ENCODE data around the gene ATMIN. TPM values are rescaled to one million over a fixed set of nuclear protein-coding genes. Genes with fewer than 3 reads are reported as not detected.

The ATMIN gene
- total and polyA plus RNA-seq, 4 donors: 41.1 to 64.6 (median 58.0) TPM

DNA sequence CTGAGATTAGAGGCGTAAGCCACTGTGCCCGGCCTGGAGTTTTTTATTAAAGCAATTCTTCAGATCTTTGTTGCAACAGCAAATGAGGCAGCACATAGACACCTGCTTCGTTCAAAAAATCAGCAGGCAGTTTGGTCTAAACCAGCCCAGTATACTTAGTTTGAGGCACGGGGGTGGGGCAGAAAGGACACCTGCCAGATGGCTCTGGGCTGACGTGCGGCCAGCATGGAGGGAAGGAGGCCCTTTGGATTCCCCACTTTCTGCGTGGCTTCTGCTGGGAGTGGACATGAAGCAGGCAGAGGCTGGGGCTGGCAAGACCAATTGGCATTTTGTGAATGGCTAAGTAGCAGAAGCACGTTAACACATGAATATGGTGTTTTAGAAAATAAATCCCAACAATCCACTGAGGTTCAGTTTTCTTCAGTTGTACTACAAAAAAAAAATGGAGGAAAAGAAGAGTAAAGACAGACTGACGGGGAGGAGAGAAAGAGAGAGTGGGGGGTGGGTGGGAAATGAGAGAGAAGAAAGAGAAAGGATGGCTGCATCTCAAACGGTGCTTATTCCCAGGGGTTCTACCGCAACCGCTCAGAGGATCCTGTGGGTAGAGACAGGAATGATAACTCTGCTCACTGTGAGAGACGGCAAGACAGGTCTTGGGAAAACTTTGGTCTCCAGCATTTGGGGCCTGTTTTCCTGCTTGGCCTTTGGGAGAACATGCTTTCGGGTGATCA, 25.1 kb downstream of the ATMIN start:
- H3K4me3 ChIP-seq (ENCODE audit: low read depth, low read length): no peak overlapping the region
- H3K27ac ChIP-seq (ENCODE audit: low read depth, low read length): no peak overlapping the region
- H3K4me1 ChIP-seq (ENCODE audit: control insufficient read depth, insufficient read depth, low read length): no peaks in the 10 kb centered on the region
- no peaks in the 10 kb centered on the region for H3K9me3 ChIP-seq (ENCODE audit: control insufficient read depth, insufficient read depth, low read length)
- WGBS (ENCODE audit: insufficient coverage): 69% methylated on average over 12 of the region's 14 CpGs
- DNase-seq (ENCODE audit: low read depth in 4 of 6, low spot score in 6 of 6): no peak
- peaks cover 20% of the 10 kb centered on the region for H3K36me3 ChIP-seq (ENCODE audit: control insufficient read depth, insufficient read depth, low read length)
- no peaks in the 10 kb centered on the region for H3K27me3 ChIP-seq (ENCODE audit: control insufficient read depth, insufficient read depth, low read length)

DNA sequence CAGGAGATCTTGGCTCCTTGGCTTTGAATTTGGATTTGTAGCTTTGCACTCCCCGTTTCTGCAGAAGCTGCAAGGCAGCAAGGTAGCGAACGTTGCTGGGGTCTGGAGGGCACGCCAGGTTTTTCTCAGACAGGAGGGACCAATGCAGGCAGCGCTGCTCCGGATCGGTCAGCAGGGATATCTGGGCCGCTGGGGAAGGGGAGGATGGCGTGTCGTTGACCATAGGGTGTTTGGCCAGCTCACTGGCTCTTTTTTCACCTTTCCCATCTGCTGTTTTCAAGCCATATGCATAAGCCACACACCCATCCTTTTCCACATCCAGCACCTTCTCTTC, 25.6 kb downstream of the ATMIN start:
- Histone ChIP-seq H3K36me3 (ENCODE audit: control insufficient read depth, insufficient read depth, low read length) (peaks cover 20% of the 10 kb centered on the region), H3K27ac (ENCODE audit: low read depth, low read length) (no peak overlapping the region), H3K4me1 (ENCODE audit: control insufficient read depth, insufficient read depth, low read length) (no peaks in the 10 kb centered on the region), H3K9me3 (ENCODE audit: control insufficient read depth, insufficient read depth, low read length) (no peaks in the 10 kb centered on the region), H3K27me3 (ENCODE audit: control insufficient read depth, insufficient read depth, low read length) (no peaks in the 10 kb centered on the region), H3K4me3 (ENCODE audit: low read depth, low read length) (no peak overlapping the region)
- no peak for DNase-seq (ENCODE audit: low read depth in 4 of 6, low spot score in 6 of 6)
- 74% methylated on average over 7 of the region's 10 CpGs for WGBS (ENCODE audit: insufficient coverage)

GRCh38 chr16:81061871-81062608, 26.4 kb downstream of the ATMIN start:
- Histone ChIP-seq H3K9me3 (ENCODE audit: control insufficient read depth, insufficient read depth, low read length) (no peaks in the 10 kb centered on the region), H3K4me1 (ENCODE audit: control insufficient read depth, insufficient read depth, low read length) (no peaks in the 10 kb centered on the region), H3K27ac (ENCODE audit: low read depth, low read length) (no peak overlapping the region), H3K4me3 (ENCODE audit: low read depth, low read length) (no peak overlapping the region), H3K36me3 (ENCODE audit: control insufficient read depth, insufficient read depth, low read length) (peaks cover 20% of the 10 kb centered on the region), H3K27me3 (ENCODE audit: control insufficient read depth, insufficient read depth, low read length) (no peaks in the 10 kb centered on the region)
- 53% methylated on average over 5 of the region's 10 CpGs for WGBS (ENCODE audit: insufficient coverage)
- no peak for DNase-seq (ENCODE audit: low read depth in 4 of 6, low spot score in 6 of 6)

DNA sequence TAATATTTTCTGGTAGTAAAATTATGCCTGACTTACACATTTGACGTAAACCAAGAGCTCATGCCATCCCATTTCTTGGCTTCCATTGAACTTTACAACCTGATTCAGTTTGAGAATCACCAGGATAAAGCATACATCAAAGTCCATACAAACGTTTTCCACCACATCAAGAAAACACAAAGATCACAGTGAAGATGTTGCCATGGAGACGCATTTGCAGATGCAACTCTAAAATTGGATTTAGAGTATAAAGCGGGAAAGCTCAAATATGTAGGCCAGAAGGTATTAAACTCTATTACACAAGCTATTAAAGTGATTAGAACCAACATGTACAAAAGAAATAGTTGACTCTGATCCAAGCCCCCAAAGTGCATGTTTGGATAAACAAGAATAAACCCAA, 31.0 kb downstream of the ATMIN start:
- no CpG with 5 or more reads among the region's 4 CpGs for WGBS (ENCODE audit: insufficient coverage)
- Histone ChIP-seq H3K4me1 (ENCODE audit: control insufficient read depth, insufficient read depth, low read length) (no peaks in the 10 kb centered on the region), H3K36me3 (ENCODE audit: control insufficient read depth, insufficient read depth, low read length) (peaks cover 2% of the 10 kb centered on the region), H3K27me3 (ENCODE audit: control insufficient read depth, insufficient read depth, low read length) (no peaks in the 10 kb centered on the region), H3K9me3 (ENCODE audit: control insufficient read depth, insufficient read depth, low read length) (no peaks in the 10 kb centered on the region), H3K4me3 (ENCODE audit: low read depth, low read length) (no peak overlapping the region), H3K27ac (ENCODE audit: low read depth, low read length) (no peak overlapping the region)
- peak in 2 of 6 donors; percentile 69 to 73 for DNase-seq (ENCODE audit: low read depth in 4 of 6, low spot score in 6 of 6)

- no CpG with 5 or more reads among the region's 1 CpG for WGBS (ENCODE audit: insufficient coverage)
- Histone ChIP-seq H3K4me3 (ENCODE audit: low read depth, low read length) (no peak overlapping the region), H3K9me3 (ENCODE audit: control insufficient read depth, insufficient read depth, low read length) (no peaks in the 10 kb centered on the region), H3K27ac (ENCODE audit: low read depth, low read length) (no peak overlapping the region), H3K4me1 (ENCODE audit: control insufficient read depth, insufficient read depth, low read length) (no peaks in the 10 kb centered on the region), H3K36me3 (ENCODE audit: control insufficient read depth, insufficient read depth, low read length) (no peaks in the 10 kb centered on the region), H3K27me3 (ENCODE audit: control insufficient read depth, insufficient read depth, low read length) (no peaks in the 10 kb centered on the region)
- DNase-seq (ENCODE audit: low read depth in 4 of 6, low spot score in 6 of 6): peak in 1 of 6 donors; percentile 40
These were observed 31.5 kb downstream of the ATMIN start for GRCh38 chr16:81067166-81067565.

DNA sequence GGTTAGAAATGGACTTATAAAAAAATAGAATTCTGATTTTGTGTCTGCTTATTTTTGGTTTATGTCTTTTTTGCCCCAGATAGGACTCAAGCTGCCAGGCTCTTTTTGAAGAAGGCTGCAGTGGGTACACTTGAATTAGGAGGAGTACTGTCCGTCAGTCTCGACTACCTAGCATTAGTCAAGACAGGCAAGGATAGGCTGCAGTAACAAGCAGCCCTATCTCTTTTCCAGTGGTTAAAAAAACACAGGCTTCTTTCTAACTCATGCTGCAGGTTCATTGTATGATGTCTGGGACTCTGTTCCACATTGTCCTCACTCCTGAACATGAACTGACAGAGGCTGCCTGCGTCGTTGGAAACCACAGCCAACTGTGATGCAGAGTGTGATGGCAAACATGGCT, 33.4 kb downstream of the ATMIN start:
- DNase-seq (ENCODE audit: low read depth in 4 of 6, low spot score in 6 of 6): no peak
- Histone ChIP-seq H3K9me3 (ENCODE audit: control insufficient read depth, insufficient read depth, low read length) (no peaks in the 10 kb centered on the region), H3K27ac (ENCODE audit: low read depth, low read length) (no peak overlapping the region), H3K36me3 (ENCODE audit: control insufficient read depth, insufficient read depth, low read length) (no peaks in the 10 kb centered on the region), H3K4me3 (ENCODE audit: low read depth, low read length) (no peak overlapping the region), H3K27me3 (ENCODE audit: control insufficient read depth, insufficient read depth, low read length) (no peaks in the 10 kb centered on the region), H3K4me1 (ENCODE audit: control insufficient read depth, insufficient read depth, low read length) (no peaks in the 10 kb centered on the region)
- WGBS (ENCODE audit: insufficient coverage): 95% methylated on average over 2 of the region's 4 CpGs

DNA sequence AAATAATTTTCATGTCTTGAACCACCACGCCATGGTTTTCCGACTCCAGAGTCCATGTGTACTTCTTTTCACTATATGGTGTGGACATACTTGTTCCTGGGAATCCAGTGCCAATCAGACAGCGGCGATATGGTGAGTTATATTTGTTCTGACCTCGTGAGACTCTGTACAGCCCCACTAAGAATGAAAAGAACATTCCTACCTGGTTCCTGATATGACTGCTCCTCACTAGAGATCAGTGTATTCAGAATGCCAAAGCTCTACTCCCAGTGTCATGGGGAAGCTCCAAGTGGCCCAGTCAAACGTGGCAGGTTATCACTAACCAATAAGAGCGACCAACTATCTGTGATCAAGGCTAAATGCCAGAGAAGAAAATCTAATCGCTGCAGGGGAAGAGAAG, 35.3 kb downstream of the ATMIN start:
- 94% methylated on average over 3 of the region's 8 CpGs for WGBS (ENCODE audit: insufficient coverage)
- no peaks in the 10 kb centered on the region for H3K27me3 ChIP-seq (ENCODE audit: control insufficient read depth, insufficient read depth, low read length)
- no peak for DNase-seq (ENCODE audit: low read depth in 4 of 6, low spot score in 6 of 6)

GRCh38 chr16:81071805-81072204, 36.2 kb downstream of the ATMIN start:
- 78% methylated on average over 2 of the region's 4 CpGs for WGBS (ENCODE audit: insufficient coverage)

More for the DNA sequence above, 35.3 kb downstream of the ATMIN start:
- no peaks in the 10 kb centered on the region for H3K36me3 ChIP-seq (ENCODE audit: control insufficient read depth, insufficient read depth, low read length)
- no peak overlapping the region for H3K27ac ChIP-seq (ENCODE audit: low read depth, low read length)
- no peak overlapping the region for H3K4me3 ChIP-seq (ENCODE audit: low read depth, low read length)
- no peaks in the 10 kb centered on the region for H3K4me1 ChIP-seq (ENCODE audit: control insufficient read depth, insufficient read depth, low read length)
- H3K9me3 ChIP-seq (ENCODE audit: control insufficient read depth, insufficient read depth, low read length): no peaks in the 10 kb centered on the region

DNA sequence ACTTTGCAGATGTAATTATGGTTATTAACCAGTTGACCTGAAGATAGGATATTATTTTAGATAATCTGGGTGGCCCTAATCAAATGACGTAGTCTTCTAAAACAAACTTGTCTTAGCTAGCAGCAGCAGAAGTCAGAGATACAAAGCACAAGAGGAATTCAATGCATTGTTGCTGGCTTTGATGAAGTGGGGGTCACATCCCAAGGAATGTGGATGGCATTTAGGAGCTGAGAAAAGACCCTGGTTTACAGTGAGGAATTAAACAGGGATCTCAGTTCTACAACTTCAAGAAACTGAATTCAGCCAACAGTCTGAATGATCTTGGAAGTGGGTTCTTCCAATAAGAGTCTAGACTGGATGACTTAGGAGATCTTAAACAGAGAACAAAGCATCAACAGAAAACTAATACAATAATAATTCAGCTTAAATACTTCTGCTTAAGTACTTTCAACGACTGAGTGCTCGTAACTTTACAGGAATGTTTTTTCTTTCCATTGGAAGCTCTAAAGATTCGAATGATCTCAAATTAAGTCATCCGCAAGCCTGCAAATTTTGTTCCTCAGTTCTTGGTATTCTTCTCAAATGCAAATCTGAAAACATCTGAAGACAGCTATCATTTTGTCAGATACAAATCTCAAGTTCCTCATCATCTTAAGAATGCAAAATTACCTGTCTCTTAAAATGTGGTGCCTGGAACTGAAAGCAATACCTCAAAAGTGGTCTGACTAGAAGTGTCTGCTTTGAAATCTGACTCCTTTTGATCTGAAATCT, 38.1 kb downstream of the ATMIN start:
- no peak for DNase-seq (ENCODE audit: low read depth in 4 of 6, low spot score in 6 of 6)
- no peaks in the 10 kb centered on the region for H3K27me3 ChIP-seq (ENCODE audit: control insufficient read depth, insufficient read depth, low read length)
- no peaks in the 10 kb centered on the region for H3K9me3 ChIP-seq (ENCODE audit: control insufficient read depth, insufficient read depth, low read length)
- H3K4me3 ChIP-seq (ENCODE audit: low read depth, low read length): no peak overlapping the region
- H3K36me3 ChIP-seq (ENCODE audit: control insufficient read depth, insufficient read depth, low read length): no peaks in the 10 kb centered on the region
- no peak overlapping the region for H3K27ac ChIP-seq (ENCODE audit: low read depth, low read length)
- 78% methylated on average over 5 of the region's 5 CpGs for WGBS (ENCODE audit: insufficient coverage)
- peaks cover 9% of the 10 kb centered on the region for H3K4me1 ChIP-seq (ENCODE audit: control insufficient read depth, insufficient read depth, low read length)

More at GRCh38 chr16:81071805-81072204, 36.2 kb downstream of the ATMIN start:
- Histone ChIP-seq H3K27me3 (ENCODE audit: control insufficient read depth, insufficient read depth, low read length) (no peaks in the 10 kb centered on the region), H3K27ac (ENCODE audit: low read depth, low read length) (no peak overlapping the region), H3K4me1 (ENCODE audit: control insufficient read depth, insufficient read depth, low read length) (no peaks in the 10 kb centered on the region), H3K36me3 (ENCODE audit: control insufficient read depth, insufficient read depth, low read length) (no peaks in the 10 kb centered on the region), H3K9me3 (ENCODE audit: control insufficient read depth, insufficient read depth, low read length) (no peaks in the 10 kb centered on the region), H3K4me3 (ENCODE audit: low read depth, low read length) (no peak overlapping the region)
- DNase-seq (ENCODE audit: low read depth in 4 of 6, low spot score in 6 of 6): no peak

Measured in spinal cord (tissue), 10 donors.